EL (cell line): Measurements from ENCODE around the gene HNRNPD.
"Not testable (repeated sequence)": the region's sequence is repeated elsewhere in the genome, so short reads cannot be mapped to it uniquely, and the experiment has no call there.

Experiments used
- DNase-seq: peaks from one replicate; pipeline ENCODE4 v3.0.0-alpha.2; 2016

Gene HNRNPD

GRCh38 chr4:82372517-82373485 is 990 bp downstream of the HNRNPD start:
- peak; percentile 88 for DNase-seq

- DNase-seq: no peak
These were observed 2.3 kb downstream of the HNRNPD start for GRCh38 chr4:82371497-82371896.

GRCh38 chr4:82367438-82368097 is 6.2 kb downstream of the HNRNPD start:
- DNase-seq: no peak

- DNase-seq: not testable (repeated sequence)
These were observed 7.4 kb downstream of the HNRNPD start for GRCh38 chr4:82366431-82366830.

GRCh38 chr4:82363896-82364487 is 9.8 kb downstream of the HNRNPD start:
- no peak for DNase-seq

GRCh38 chr4:82362565-82362964 is 11.2 kb downstream of the HNRNPD start:
- DNase-seq: no peak

GRCh38 chr4:82360298-82361177 is 13.3 kb downstream of the HNRNPD start:
- DNase-seq: peak; percentile 31

GRCh38 chr4:82358847-82359246 is 14.9 kb downstream of the HNRNPD start:
- DNase-seq: no peak

GRCh38 chr4:82357640-82358039 is 16.2 kb downstream of the HNRNPD start:
- DNase-seq: no peak

GRCh38 chr4:82354788-82355187 is 19.0 kb downstream of the HNRNPD start:
- DNase-seq: no peak

GRCh38 chr4:82352825-82353366 is 20.9 kb downstream of the HNRNPD start:
- no peak for DNase-seq

- no peak for DNase-seq
These were observed 21.5 kb downstream of the HNRNPD start for GRCh38 chr4:82352118-82352824.

GRCh38 chr4:82346126-82346525 is 27.7 kb downstream of the HNRNPD start:
- DNase-seq: no peak

- DNase-seq: no peak
These were observed 38.7 kb downstream of the HNRNPD start for GRCh38 chr4:82335043-82335442.

GRCh38 chr4:82333641-82334040 is 40.1 kb downstream of the HNRNPD start:
- not testable (repeated sequence) for DNase-seq

- no peak for DNase-seq
These were observed 42.0 kb downstream of the HNRNPD start for GRCh38 chr4:82331814-82332213.

- DNase-seq: peak; percentile 6
These were observed 53.4 kb downstream of the HNRNPD start for GRCh38 chr4:82320351-82320750.

GRCh38 chr4:82303063-82303462 is 70.7 kb downstream of the HNRNPD start:
- not testable (repeated sequence) for DNase-seq
